ENCODE results near the gene PRDM13. TPM values are rescaled to one million over a fixed set of nuclear protein-coding genes. Genes with fewer than 3 reads are reported as not detected.

Gene PRDM13
- total and polyA plus RNA-seq, 9 of the 15 experiments (the other 6 are each of a cell fraction or from before 2014, with no cell fraction given): not detected

DNA sequence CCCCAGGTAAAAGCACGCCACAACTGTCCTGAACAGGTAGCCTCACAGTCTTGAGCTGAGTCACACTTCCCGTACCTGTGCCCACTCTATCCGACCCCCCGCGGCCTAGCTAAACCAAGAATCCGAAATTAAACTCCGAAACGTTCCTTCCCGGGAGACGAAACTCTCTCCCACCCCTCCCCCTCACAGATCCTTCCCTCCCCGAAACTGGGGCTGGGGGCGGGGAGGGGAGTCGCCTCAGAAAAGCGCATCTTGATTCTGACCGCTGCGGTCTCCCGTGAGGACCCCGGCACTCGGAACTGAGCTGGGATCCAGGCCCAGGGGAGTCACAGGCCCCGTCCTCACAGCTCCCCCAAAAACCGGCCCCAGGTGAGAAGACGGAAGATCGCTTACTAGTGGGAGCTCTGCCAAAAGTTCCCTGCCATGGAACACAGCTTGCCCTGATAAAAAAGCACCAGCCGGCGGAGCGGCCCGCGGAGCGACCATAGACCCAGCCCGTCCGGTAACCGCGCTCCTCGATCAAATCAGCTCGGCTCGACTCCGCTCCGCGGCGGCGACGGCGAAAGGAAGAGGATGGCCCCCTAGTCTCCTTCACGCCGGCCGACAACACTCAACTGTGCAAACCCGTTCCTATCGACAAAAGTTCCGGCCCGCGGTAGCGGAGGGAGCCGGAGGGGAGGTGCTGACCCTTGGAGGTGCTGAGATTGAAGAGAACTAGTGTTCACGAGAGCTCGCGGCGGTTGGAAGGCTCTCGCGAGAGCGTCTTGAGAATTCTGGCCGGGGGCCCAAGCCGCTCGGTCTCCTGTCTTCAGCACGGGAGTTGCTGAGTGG, 38.3 kb upstream of the PRDM13 start, which contains the start of gene CCNC (continued):
- TF ChIP-seq, protein P1, sequence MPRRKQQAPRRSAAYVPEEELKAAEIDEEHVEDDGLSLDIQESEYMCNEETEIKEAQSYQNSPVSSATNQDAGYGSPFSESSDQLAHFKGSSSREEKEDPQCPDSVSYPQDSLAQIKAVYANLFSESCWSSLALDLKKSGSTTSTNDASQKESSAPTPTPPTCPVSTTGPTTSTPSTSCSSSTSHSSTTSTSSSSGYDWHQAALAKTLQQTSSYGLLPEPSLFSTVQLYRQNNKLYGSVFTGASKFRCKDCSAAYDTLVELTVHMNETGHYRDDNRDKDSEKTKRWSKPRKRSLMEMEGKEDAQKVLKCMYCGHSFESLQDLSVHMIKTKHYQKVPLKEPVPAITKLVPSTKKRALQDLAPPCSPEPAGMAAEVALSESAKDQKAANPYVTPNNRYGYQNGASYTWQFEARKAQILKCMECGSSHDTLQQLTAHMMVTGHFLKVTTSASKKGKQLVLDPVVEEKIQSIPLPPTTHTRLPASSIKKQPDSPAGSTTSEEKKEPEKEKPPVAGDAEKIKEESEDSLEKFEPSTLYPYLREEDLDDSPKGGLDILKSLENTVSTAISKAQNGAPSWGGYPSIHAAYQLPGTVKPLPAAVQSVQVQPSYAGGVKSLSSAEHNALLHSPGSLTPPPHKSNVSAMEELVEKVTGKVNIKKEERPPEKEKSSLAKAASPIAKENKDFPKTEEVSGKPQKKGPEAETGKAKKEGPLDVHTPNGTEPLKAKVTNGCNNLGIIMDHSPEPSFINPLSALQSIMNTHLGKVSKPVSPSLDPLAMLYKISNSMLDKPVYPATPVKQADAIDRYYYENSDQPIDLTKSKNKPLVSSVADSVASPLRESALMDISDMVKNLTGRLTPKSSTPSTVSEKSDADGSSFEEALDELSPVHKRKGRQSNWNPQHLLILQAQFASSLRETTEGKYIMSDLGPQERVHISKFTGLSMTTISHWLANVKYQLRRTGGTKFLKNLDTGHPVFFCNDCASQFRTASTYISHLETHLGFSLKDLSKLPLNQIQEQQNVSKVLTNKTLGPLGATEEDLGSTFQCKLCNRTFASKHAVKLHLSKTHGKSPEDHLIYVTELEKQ (CRISPR knock-in tag; IDR thresholded peaks at IDR 0.05): no peak
- TF ChIP-seq NONO (IDR thresholded peaks at IDR 0.05; ENCODE audit: low read depth in 2 of 2, low read length in 1 of 2): 0 out of 4 replicates have a peak, but pooled peaks of 1 of the 2 experiments have one; percentile 57
- no peak for TF ChIP-seq ARID3A (IDR thresholded peaks at IDR 0.05; ENCODE audit: borderline replicate concordance, low read depth, low read length)
- no peak for TF ChIP-seq SLC30A9 (CRISPR knock-in tag; IDR thresholded peaks at IDR 0.05)
- no peak for TF ChIP-seq SRSF1 (IDR thresholded peaks at IDR 0.05; ENCODE audit: low read depth, low read length)
- TF ChIP-seq TAF1 (IDR thresholded peaks at IDR 0.05; ENCODE audit: control insufficient read depth, extremely low read depth, insufficient read depth, low read length, severe bottlenecking): peak; percentile 100
- TF ChIP-seq ZNF668 (CRISPR knock-in tag; IDR thresholded peaks at IDR 0.05): no peak
- peak; percentile 81; the same call in 1 of the 2 replicates for TF ChIP-seq TOE1 (IDR thresholded peaks at IDR 0.05; ENCODE audit: borderline replicate concordance)
- no peak for TF ChIP-seq TOE1 (CRISPR knock-in tag; IDR thresholded peaks at IDR 0.05; ENCODE audit: borderline replicate concordance, low read depth)
- TF ChIP-seq, protein P2, sequence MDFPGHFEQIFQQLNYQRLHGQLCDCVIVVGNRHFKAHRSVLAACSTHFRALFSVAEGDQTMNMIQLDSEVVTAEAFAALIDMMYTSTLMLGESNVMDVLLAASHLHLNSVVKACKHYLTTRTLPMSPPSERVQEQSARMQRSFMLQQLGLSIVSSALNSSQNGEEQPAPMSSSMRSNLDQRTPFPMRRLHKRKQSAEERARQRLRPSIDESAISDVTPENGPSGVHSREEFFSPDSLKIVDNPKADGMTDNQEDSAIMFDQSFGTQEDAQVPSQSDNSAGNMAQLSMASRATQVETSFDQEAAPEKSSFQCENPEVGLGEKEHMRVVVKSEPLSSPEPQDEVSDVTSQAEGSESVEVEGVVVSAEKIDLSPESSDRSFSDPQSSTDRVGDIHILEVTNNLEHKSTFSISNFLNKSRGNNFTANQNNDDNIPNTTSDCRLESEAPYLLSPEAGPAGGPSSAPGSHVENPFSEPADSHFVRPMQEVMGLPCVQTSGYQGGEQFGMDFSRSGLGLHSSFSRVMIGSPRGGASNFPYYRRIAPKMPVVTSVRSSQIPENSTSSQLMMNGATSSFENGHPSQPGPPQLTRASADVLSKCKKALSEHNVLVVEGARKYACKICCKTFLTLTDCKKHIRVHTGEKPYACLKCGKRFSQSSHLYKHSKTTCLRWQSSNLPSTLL (IDR thresholded peaks at IDR 0.05): no peak
- TF ChIP-seq HNRNPUL1 (IDR thresholded peaks at IDR 0.05; ENCODE audit: low read length): no peak
- peak; percentile 57; the same call in 1 of the 2 replicates for TF ChIP-seq SIN3B (IDR thresholded peaks at IDR 0.05; ENCODE audit: low read depth)
- no peak for TF ChIP-seq NFXL1 (CRISPR knock-in tag; IDR thresholded peaks at IDR 0.05)
- 0 out of 2 replicates have a peak, but pooled peaks have one; percentile 60 for TF ChIP-seq ERF (CRISPR knock-in tag; IDR thresholded peaks at IDR 0.05)
- TF ChIP-seq E2F1 (CRISPR knock-in tag; IDR thresholded peaks at IDR 0.05): no peak
- TF ChIP-seq PCBP1 (IDR thresholded peaks at IDR 0.05; ENCODE audit: low read depth, low read length, poor library complexity, severe bottlenecking): no peak

All from K562 (cell line).